ENCODE results near the gene CFHR4.
"Not testable (repeated sequence)": the region's sequence is repeated elsewhere in the genome, so short reads cannot be mapped to it uniquely, and the experiment has no call there.

DNA sequence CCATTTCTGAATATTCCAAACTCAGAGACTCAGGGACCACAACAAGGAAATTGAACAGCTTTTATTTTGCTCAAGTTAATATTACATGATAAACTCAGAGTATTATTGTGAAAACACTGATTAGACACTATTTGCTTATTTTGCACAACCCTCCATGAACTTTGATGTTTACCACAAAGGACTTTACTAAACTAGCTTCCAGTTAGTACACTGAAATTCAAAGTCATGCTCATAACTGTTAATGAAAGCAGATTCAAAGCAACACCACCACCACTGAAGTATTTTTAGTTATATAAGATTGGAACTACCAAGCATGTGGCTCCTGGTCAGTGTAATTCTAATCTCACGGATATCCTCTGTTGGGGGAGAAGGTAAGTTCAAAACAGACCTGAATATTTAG lies 55.7 kb downstream of the CFHR4 start, which contains the start of gene CFHR2:
- TF ChIP-seq POLR2A, CTCF (IDR thresholded peaks at IDR 0.05): not testable (repeated sequence)
